Upper lobe of left lung (tissue), 6 donors: ENCODE data around the gene CLIC3. TPM values are rescaled to one million over a fixed set of nuclear protein-coding genes. Genes with fewer than 3 reads are reported as not detected.
A peak's percentile ranks its signal among the peaks of the same experiment; 100 is the strongest.

Experiments
- ATAC-seq, 2 donors: fragments of 200-7000 bp; cut with Tn5 transposase; one replicate each; pipeline ENCODE4 v1.9.1; 2022; ENCODE audit warnings: mild to moderate bottlenecking in 2 of 2, moderate library complexity in 2 of 2; ENCODE audit not compliant: low FRiP score in 2 of 2
- DNase-seq, 2 donors: peaks; one replicate each; pipeline ENCODE4 v3.0.0-alpha.2; 2019 to 2020
- H3K27ac ChIP-seq, 4 donors: fragments of 200-600 bp; sonication (generic); one replicate each; pipeline ENCODE4 v1.5.1; 2016 to 2019
- H3K27me3 ChIP-seq, 4 donors: fragments of 200-600 bp; sonication (generic); one replicate each; pipeline ENCODE4 v1.5.1; 2017 to 2019
- H3K36me3 ChIP-seq, 4 donors: fragments of 200-600 bp; sonication (generic); one replicate each; pipeline ENCODE4 v1.5.1; 2016 to 2019
- H3K4me1 ChIP-seq, 4 donors: fragments of 200-600 bp; sonication (generic); one replicate each; pipeline ENCODE4 v1.5.1; 2018 to 2019
- H3K4me3 ChIP-seq, 4 donors: fragments of 200-600 bp; sonication (generic); one replicate each; pipeline ENCODE4 v1.5.1; 2017 to 2019; ENCODE audit warnings: mild to moderate bottlenecking in 2 of 4, moderate library complexity in 1 of 4
- H3K9me3 ChIP-seq, 4 donors: fragments of 200-600 bp; sonication (generic); one replicate each; pipeline ENCODE4 v1.5.1; 2018 to 2019
- CTCF ChIP-seq, 6 experiments: fragments of 450-650 bp in 4 of 6; fragments of 200-600 bp in 2 of 6; sonication (generic) in 2 of 6; IDR thresholded peaks; one replicate each; pipeline ENCODE4 v1.5.1; 2016 to 2019; ENCODE audit warnings: antibody characterized with exemption in 6 of 6
- EP300 ChIP-seq, 4 donors: sonication (generic); formaldehyde crosslinking; IDR thresholded peaks; one replicate each; pipeline ENCODE4 v1.5.1; 2017; ENCODE audit warnings: antibody characterized with exemption in 4 of 4, control low read depth in 2 of 4
- POLR2A ChIP-seq, 4 donors: fragments of 450-650 bp; IDR thresholded peaks; one replicate each; pipeline ENCODE4 v1.5.1; 2016 to 2017; ENCODE audit warnings: antibody characterized with exemption in 4 of 4, mild to moderate bottlenecking in 2 of 4
- POLR2AphosphoS5 ChIP-seq, 2 donors: sonication (generic); formaldehyde crosslinking; IDR thresholded peaks; one replicate each; pipeline ENCODE4 v1.5.1; 2017; ENCODE audit warnings: antibody characterized with exemption in 2 of 2
- WGBS, 2 donors: methylation state at CpG; one replicate each; pipeline ENCODE4 v1.1.5; 2017 to 2018; 5-methylcytosine and 5-hydroxymethylcytosine counted together
- total RNA-seq, 6 donors: library from RNA; depleted of rRNA in 4 of 6; stranded (reverse); fragments of >200 nt in 4 of 6; gene quantifications; one replicate each; pipeline versions ENCODE4 v1.1.0 to v1.2.1, GENCODE V29; 2016 to 2021
- donor health status: DM: no; HTN: no; CAD: no; lungs with moderate emphysema.
- donor health status: DM: no; HTN: yes; CAD: no; lungs with severe emphysema.

Gene CLIC3
- total RNA-seq, 6 donors from 2014 or later, result 41.9 to 132 (median 85.2) TPM

GRCh38 chr9:136963341-136963740 is 33.0 kb downstream of the CLIC3 start:
- ATAC-seq (no peak), DNase-seq (peak in 1 of 2 donors; percentile 47)
- H3K36me3 ChIP-seq, result no peaks in the 10 kb centered on the region
- H3K27ac ChIP-seq, result no peak overlapping the region
- H3K4me1 ChIP-seq, result peaks cover 7 to 30% (median 18%) of the 10 kb centered on the region in 4 donors
- 93 to 96% methylated on average over 7 to 15 of the region's 15 CpGs for WGBS, 2 donors
- no peak overlapping the region for H3K4me3 ChIP-seq
- no peaks in the 10 kb centered on the region for H3K27me3 ChIP-seq
- H3K9me3 ChIP-seq, result no peaks in the 10 kb centered on the region
- TF ChIP-seq POLR2AphosphoS5 (IDR thresholded peaks at IDR 0.05) (no peak), EP300 (IDR thresholded peaks at IDR 0.05) (no peak)

- no peak for TF ChIP-seq EP300 (IDR thresholded peaks at IDR 0.05)
- TF ChIP-seq POLR2AphosphoS5 (IDR thresholded peaks at IDR 0.05), result no peak
- TF ChIP-seq POLR2A (IDR thresholded peaks at IDR 0.05), result no peak
- no peak for TF ChIP-seq CTCF (IDR thresholded peaks at IDR 0.05)
- H3K27me3 ChIP-seq, result no peaks in the 10 kb centered on the region
- H3K9me3 ChIP-seq, result no peaks in the 10 kb centered on the region
- H3K4me3 ChIP-seq, result no peak overlapping the region
- WGBS, 2 donors, result 86 to 89% methylated on average over 4 to 11 of the region's 11 CpGs
- ATAC-seq (no peak), DNase-seq (peak in 1 of 2 donors; percentile 7)
- H3K27ac ChIP-seq, result no peak overlapping the region
- peaks cover 7 to 30% (median 18%) of the 10 kb centered on the region in 4 donors for H3K4me1 ChIP-seq
- no peaks in the 10 kb centered on the region for H3K36me3 ChIP-seq
Measured at GRCh38 chr9:136962701-136963248, 33.6 kb downstream of the CLIC3 start.

- no peak for DNase-seq
- no peak overlapping the region for H3K4me3 ChIP-seq
- H3K27me3 ChIP-seq, result no peaks in the 10 kb centered on the region
- TF ChIP-seq EP300 (IDR thresholded peaks at IDR 0.05), result no peak
- no peak for TF ChIP-seq POLR2A (IDR thresholded peaks at IDR 0.05)
- TF ChIP-seq CTCF (IDR thresholded peaks at IDR 0.05), result no peak
- TF ChIP-seq POLR2AphosphoS5 (IDR thresholded peaks at IDR 0.05), result no peak
- H3K4me1 ChIP-seq, result peaks cover 7 to 30% (median 18%) of the 10 kb centered on the region in 4 donors
- no peak for ATAC-seq
- H3K27ac ChIP-seq, result no peak overlapping the region
- no peaks in the 10 kb centered on the region for H3K9me3 ChIP-seq
- no peaks in the 10 kb centered on the region for H3K36me3 ChIP-seq
- WGBS, 2 donors, result 94 to 97% methylated on average over 9 of the region's 9 CpGs
Measured at GRCh38 chr9:136962163-136962562, 34.2 kb downstream of the CLIC3 start.

GRCh38 chr9:136961279-136962065 is 34.9 kb downstream of the CLIC3 start:
- H3K4me3 ChIP-seq, result no peak overlapping the region
- H3K27ac ChIP-seq, result peak overlapping the region in 2 of 4 donors; percentile 15 to 18
- no peaks in the 10 kb centered on the region for H3K9me3 ChIP-seq
- H3K36me3 ChIP-seq, result no peaks in the 10 kb centered on the region
- ATAC-seq (peak in 1 of 2 donors; percentile 47), DNase-seq (peak in 1 of 2 donors; percentile 77)
- TF ChIP-seq POLR2A (IDR thresholded peaks at IDR 0.05) (no peak), CTCF (IDR thresholded peaks at IDR 0.05) (no peak), POLR2AphosphoS5 (IDR thresholded peaks at IDR 0.05) (no peak), EP300 (IDR thresholded peaks at IDR 0.05) (no peak)
- no peaks in the 10 kb centered on the region for H3K27me3 ChIP-seq
- 73 to 80% methylated on average over 7 to 21 of the region's 23 CpGs for whole genome bisulfite sequencing, 2 donors
- peaks cover 7 to 28% (median 17%) of the 10 kb centered on the region in 4 donors for H3K4me1 ChIP-seq

- DNase-seq (peak in 1 of 2 donors; percentile 67), ATAC-seq (no peak)
- Histone ChIP-seq H3K36me3 (no peaks in the 10 kb centered on the region), H3K27ac (peak overlapping the region in 2 of 4 donors; percentile 15 to 18), H3K4me1 (peaks cover 6 to 23% (median 12%) of the 10 kb centered on the region in 4 donors), H3K9me3 (no peaks in the 10 kb centered on the region), H3K4me3 (no peak overlapping the region), H3K27me3 (no peaks in the 10 kb centered on the region)
- WGBS, 2 donors, result 86 to 90% methylated on average over 2 to 11 of the region's 15 CpGs
- TF ChIP-seq POLR2A (IDR thresholded peaks at IDR 0.05), result no peak
- no peak for TF ChIP-seq POLR2AphosphoS5 (IDR thresholded peaks at IDR 0.05)
- no peak for TF ChIP-seq EP300 (IDR thresholded peaks at IDR 0.05)
- TF ChIP-seq CTCF (IDR thresholded peaks at IDR 0.05), result no peak
Measured at GRCh38 chr9:136960938-136961275, 35.5 kb downstream of the CLIC3 start.
